A673 (cell line): Measurements from ENCODE around the gene CFAP97D2. TPM values are rescaled to one million over a fixed set of nuclear protein-coding genes. Genes with fewer than 3 reads are reported as not detected.

Experiments used
- BruUV-seq: library from RNA; stranded (reverse); fragments of 400-500 nt; replicated peaks from 2 replicates; lab custom pipeline; 2021; lab: Mats Ljungman, UMichigan
- CTCF ChIA-PET: fragments of 300-600 bp; sonication (Branson Sonifier 250); formaldehyde crosslinking; loops from one replicate; lab custom pipeline; 2022; ENCODE audit warnings: antibody characterized with exemption; lab: Charles Lee
- POLR2A ChIA-PET: fragments of 300-600 bp; sonication (Branson Sonifier 250); formaldehyde crosslinking; loops from one replicate; lab custom pipeline; 2022; ENCODE audit warnings: antibody characterized with exemption; ENCODE audit not compliant: low non-redundant PET; lab: Charles Lee
- DNase-seq: peaks from one replicate; pipeline ENCODE4 v3.0.0-alpha.2; 2015; ENCODE audit warnings: low spot score
- H3K27ac ChIP-seq: fragments of 200-600 bp; sonication (generic); 2 replicates; pipeline ENCODE4 v1.5.1; 2016; ENCODE audit warnings: mixed run types, low read depth, mild to moderate bottlenecking, mixed read lengths, antibody characterized with exemption, low read length; ENCODE audit not compliant: poor library complexity, severe bottlenecking
- H3K27me3 ChIP-seq: fragments of 200-600 bp; sonication (generic); replicated peaks from 2 replicates; pipeline ENCODE4 v1.6.1; 2017; ENCODE audit warnings: mixed run types, low read depth, mild to moderate bottlenecking, mixed read lengths, antibody characterized with exemption, low read length; ENCODE audit not compliant: insufficient read depth, poor library complexity
- H3K36me3 ChIP-seq: fragments of 200-600 bp; sonication (generic); 2 replicates; pipeline ENCODE4 v1.6.1; 2016; ENCODE audit warnings: mixed run types, mild to moderate bottlenecking, mixed read lengths, antibody characterized with exemption, low read length; ENCODE audit not compliant: insufficient read depth, poor library complexity, severe bottlenecking
- H3K4me1 ChIP-seq: fragments of 200-600 bp; sonication (generic); 2 replicates; pipeline ENCODE4 v1.6.1; 2017; ENCODE audit warnings: mixed run types, mild to moderate bottlenecking, mixed read lengths, antibody characterized with exemption, low read length; ENCODE audit not compliant: insufficient read depth, poor library complexity, severe bottlenecking
- H3K4me3 ChIP-seq: fragments of 200-600 bp; sonication (generic); 2 replicates; pipeline ENCODE4 v1.5.1; 2016; ENCODE audit warnings: low read depth, mixed run types, mild to moderate bottlenecking, mixed read lengths, low read length; ENCODE audit not compliant: poor library complexity, severe bottlenecking
- H3K9me3 ChIP-seq: fragments of 200-600 bp; sonication (generic); 2 replicates; pipeline ENCODE4 v1.6.1; 2016; ENCODE audit warnings: mixed run types, low read depth, mild to moderate bottlenecking, mixed read lengths, antibody characterized with exemption, low read length; ENCODE audit not compliant: poor library complexity, severe bottlenecking
- EZH2 ChIP-seq: fragments of 200-600 bp; sonication (generic); IDR thresholded peaks from 2 replicates; pipeline ENCODE4 v1.6.1; 2017; ENCODE audit warnings: borderline replicate concordance, low read depth, mild to moderate bottlenecking, mixed read lengths, antibody characterized with exemption, low read length; ENCODE audit not compliant: poor library complexity, severe bottlenecking
- intact Hi-C: fragments of 100-400 bp; cut with micrococcal nuclease; formaldehyde crosslinking; loops from one replicate; pipeline ENCODE4 v1.10.0; 2022; ENCODE audit not compliant: unreplicated experiment
- total RNA-seq: library from RNA; stranded (reverse); gene quantifications from 2 replicates; pipeline ENCODE4 v1.2.3, GENCODE V29; 2021
- TF ChIP-seq, protein P1 (sequence below): fragments of 300-800, 200-600 bp; sonication (generic); conservative IDR thresholded peaks from 2 replicates; pipeline ENCODE4 v1.5.1; 2017; ENCODE audit warnings: low read depth, mild to moderate bottlenecking, antibody characterized with exemption, low read length, moderate library complexity, mixed read lengths

The CFAP97D2 gene
- total RNA-seq, 1 experiment from 2014 or later = not detected

DNA sequence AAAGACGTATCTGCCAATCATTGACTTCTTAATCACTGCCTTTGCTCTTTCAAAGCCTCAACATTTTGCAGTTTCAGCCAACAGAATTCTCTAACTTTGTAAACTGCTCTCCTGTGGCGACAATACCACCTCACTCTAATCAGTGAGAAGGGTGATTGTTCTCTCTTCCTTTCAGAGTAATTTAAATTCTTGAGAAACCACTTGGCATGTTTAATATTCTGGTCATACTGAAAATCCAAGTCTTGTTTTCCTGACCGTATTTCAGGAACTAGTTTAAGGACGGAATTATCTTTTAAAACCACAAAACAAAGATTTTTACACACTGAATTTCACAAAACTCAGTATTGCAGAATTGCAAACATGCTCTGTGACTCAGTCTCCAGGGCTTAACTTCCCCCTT lies 50.4 kb downstream of the CFAP97D2 start:
- no peak for TF ChIP-seq EZH2
- TF ChIP-seq, protein P1, sequence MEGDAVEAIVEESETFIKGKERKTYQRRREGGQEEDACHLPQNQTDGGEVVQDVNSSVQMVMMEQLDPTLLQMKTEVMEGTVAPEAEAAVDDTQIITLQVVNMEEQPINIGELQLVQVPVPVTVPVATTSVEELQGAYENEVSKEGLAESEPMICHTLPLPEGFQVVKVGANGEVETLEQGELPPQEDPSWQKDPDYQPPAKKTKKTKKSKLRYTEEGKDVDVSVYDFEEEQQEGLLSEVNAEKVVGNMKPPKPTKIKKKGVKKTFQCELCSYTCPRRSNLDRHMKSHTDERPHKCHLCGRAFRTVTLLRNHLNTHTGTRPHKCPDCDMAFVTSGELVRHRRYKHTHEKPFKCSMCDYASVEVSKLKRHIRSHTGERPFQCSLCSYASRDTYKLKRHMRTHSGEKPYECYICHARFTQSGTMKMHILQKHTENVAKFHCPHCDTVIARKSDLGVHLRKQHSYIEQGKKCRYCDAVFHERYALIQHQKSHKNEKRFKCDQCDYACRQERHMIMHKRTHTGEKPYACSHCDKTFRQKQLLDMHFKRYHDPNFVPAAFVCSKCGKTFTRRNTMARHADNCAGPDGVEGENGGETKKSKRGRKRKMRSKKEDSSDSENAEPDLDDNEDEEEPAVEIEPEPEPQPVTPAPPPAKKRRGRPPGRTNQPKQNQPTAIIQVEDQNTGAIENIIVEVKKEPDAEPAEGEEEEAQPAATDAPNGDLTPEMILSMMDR = no peak
- CTCF ChIA-PET = no interaction called here
- DNase-seq = no peak
- BruUV-seq = no TSS peak
- no peak overlapping the region for H3K4me3 ChIP-seq
- peaks cover 3% of the 10 kb centered on the region for H3K9me3 ChIP-seq
- POLR2A ChIA-PET = interaction anchor here (0.6 kb wide), 1 partner anchor 16 kb away, joined by 7 read pairs; no protein-coding TSS in a partner anchor
- no peaks in the 10 kb centered on the region for H3K27me3 ChIP-seq
- no peak overlapping the region for H3K27ac ChIP-seq
- H3K4me1 ChIP-seq = peaks cover 9% of the 10 kb centered on the region
- H3K36me3 ChIP-seq = no peaks in the 10 kb centered on the region
- intact Hi-C loops = loop anchor here (5.0 kb wide), 2 partner anchors 97 to 1287 kb away; partner anchors contain the start of gene RASA3

DNA sequence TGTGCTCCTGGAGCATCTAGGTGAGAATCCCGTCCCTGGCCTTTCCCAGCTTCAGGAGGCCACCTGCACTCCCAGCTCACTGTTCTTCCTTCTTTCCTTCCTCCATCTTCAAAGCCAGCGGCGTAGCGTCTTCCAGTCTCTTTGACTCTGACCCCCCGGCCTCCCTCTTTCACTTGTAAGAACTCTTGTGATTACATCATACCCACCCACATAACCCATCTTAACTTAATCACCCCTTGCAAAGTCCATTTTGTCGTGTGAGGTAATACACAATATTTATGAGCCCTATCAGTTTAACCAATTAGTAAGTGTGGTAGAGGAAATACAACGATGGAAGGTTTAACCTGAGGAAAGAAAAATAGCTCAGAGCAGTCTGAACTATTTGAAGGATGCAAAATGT lies 51.1 kb downstream of the CFAP97D2 start:
- no peak for DNase-seq
- Histone ChIP-seq H3K27me3 (no peaks in the 10 kb centered on the region), H3K4me3 (no peak overlapping the region), H3K27ac (no peak overlapping the region), H3K36me3 (no peaks in the 10 kb centered on the region), H3K9me3 (peaks cover 4% of the 10 kb centered on the region), H3K4me1 (peaks cover 9% of the 10 kb centered on the region)
- intact Hi-C loops = no loop called here
- ChIA-PET CTCF (no interaction called here), POLR2A (no interaction called here)
- no TSS peak for BruUV-seq
- TF ChIP-seq, protein P1 = no peak
- TF ChIP-seq EZH2 = no peak

DNA sequence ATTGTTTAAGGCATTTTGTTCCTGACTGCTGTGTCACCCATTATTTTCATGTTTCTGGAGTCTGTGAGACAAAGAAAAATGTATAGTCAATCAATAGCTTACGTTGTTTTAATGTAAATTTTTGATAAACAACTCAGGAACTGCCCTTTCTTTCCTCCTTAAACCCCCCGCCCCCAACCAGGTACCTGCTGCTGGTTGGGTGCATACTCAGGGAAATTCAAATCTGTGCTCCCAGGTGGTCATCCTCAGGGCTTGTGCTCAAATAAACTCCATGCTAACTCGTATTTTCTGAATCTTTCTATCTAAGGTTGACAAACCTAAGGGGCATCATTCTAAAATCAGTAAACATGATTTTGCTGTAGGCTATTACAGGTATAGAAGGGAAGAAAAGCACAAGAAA lies 51.5 kb downstream of the CFAP97D2 start:
- H3K27ac ChIP-seq = no peak overlapping the region
- TF ChIP-seq EZH2 = no peak
- TF ChIP-seq, protein P1 = no peak
- no peaks in the 10 kb centered on the region for H3K27me3 ChIP-seq
- intact Hi-C loops = no loop called here
- H3K4me1 ChIP-seq = peaks cover 9% of the 10 kb centered on the region
- no peak overlapping the region for H3K4me3 ChIP-seq
- ChIA-PET POLR2A (interaction anchor here (0.6 kb wide), 1 partner anchor 83 kb away, joined by 6 read pairs; no protein-coding TSS in a partner anchor), CTCF (no interaction called here)
- no peak for DNase-seq
- peaks cover 4% of the 10 kb centered on the region for H3K9me3 ChIP-seq
- no peaks in the 10 kb centered on the region for H3K36me3 ChIP-seq
- no TSS peak for BruUV-seq
